ENCODE results near the gene TSC2.

The TSC2 gene

GRCh38 chr16:2074071-2074470 lies 26.3 kb downstream of the TSC2 start:
- no peak for DNase-seq

- no peak for DNase-seq
Observed at GRCh38 chr16:2075631-2076030, 27.8 kb downstream of the TSC2 start.

- DNase-seq, result no peak
Observed at GRCh38 chr16:2076072-2076865, 28.5 kb downstream of the TSC2 start.

GRCh38 chr16:2077016-2077415 lies 29.2 kb downstream of the TSC2 start:
- no peak for DNase-seq

GRCh38 chr16:2077696-2078095 lies 29.9 kb downstream of the TSC2 start:
- no peak for DNase-seq

- DNase-seq, result no peak
Observed at GRCh38 chr16:2078096-2078495, 30.3 kb downstream of the TSC2 start.

GRCh38 chr16:2078691-2079090 lies 30.9 kb downstream of the TSC2 start:
- DNase-seq, result no peak

- no peak for DNase-seq
Observed at GRCh38 chr16:2079311-2079800, 31.6 kb downstream of the TSC2 start.

- DNase-seq, result no peak
Observed at GRCh38 chr16:2079991-2080390, 32.2 kb downstream of the TSC2 start.

GRCh38 chr16:2081201-2082084 lies 33.7 kb downstream of the TSC2 start:
- no peak for DNase-seq

GRCh38 chr16:2082171-2082982 lies 34.6 kb downstream of the TSC2 start:
- DNase-seq, result no peak

GRCh38 chr16:2082983-2083364 lies 35.2 kb downstream of the TSC2 start:
- DNase-seq, result no peak

GRCh38 chr16:2083409-2083808 lies 35.6 kb downstream of the TSC2 start:
- DNase-seq, result no peak

GRCh38 chr16:2083876-2084780 lies 36.3 kb downstream of the TSC2 start:
- DNase-seq, result no peak

GRCh38 chr16:2084895-2085625 lies 37.3 kb downstream of the TSC2 start:
- no peak for DNase-seq

- DNase-seq, result no peak
Observed at GRCh38 chr16:2085669-2086068, 37.9 kb downstream of the TSC2 start.

GRCh38 chr16:2086106-2086742 lies 38.4 kb downstream of the TSC2 start:
- no peak for DNase-seq

- DNase-seq, result no peak
Observed at GRCh38 chr16:2086812-2087747, 39.3 kb downstream of the TSC2 start.

All from amniotic stem cell (primary cell).